NT2/D1 (cell line): ENCODE results near the gene AGMAT.
"Not testable (repeated sequence)": the region's sequence is repeated elsewhere in the genome, so short reads cannot be mapped to it uniquely, and the experiment has no call there.

ENCODE experiments used
- DNase-seq: peaks from one replicate; pipeline ENCODE4 v3.0.0-alpha.2; 2011; ENCODE audit warnings: low read depth, low spot score
- H3K27me3 ChIP-seq: 2 replicates; pipeline ENCODE4 v1.6.0; 2011; ENCODE audit warnings: mild to moderate bottlenecking; ENCODE audit not compliant: insufficient read length, insufficient read depth
- H3K36me3 ChIP-seq: 2 replicates; pipeline ENCODE4 v1.6.1; 2011; ENCODE audit warnings: mild to moderate bottlenecking, low read length, mixed read lengths; ENCODE audit not compliant: insufficient read depth, insufficient read length
- H3K4me1 ChIP-seq: 2 replicates; pipeline ENCODE4 v1.5.1; 2011; ENCODE audit not compliant: insufficient read depth, insufficient read length
- H3K4me3 ChIP-seq: 2 replicates; pipeline ENCODE4 v1.5.1; 2011; ENCODE audit warnings: low read depth; ENCODE audit not compliant: insufficient read length
- H3K9ac ChIP-seq: 2 replicates; pipeline ENCODE4 v1.6.0; 2011; ENCODE audit warnings: low read depth; ENCODE audit not compliant: insufficient read length
- H3K9me3 ChIP-seq: 2 replicates; pipeline ENCODE4 v1.5.1; 2011; ENCODE audit warnings: mild to moderate bottlenecking, low read length; ENCODE audit not compliant: insufficient read depth
- SUZ12 ChIP-seq: IDR thresholded peaks from 2 replicates; pipeline ENCODE4 v1.6.1; 2011; ENCODE audit not compliant: insufficient read length, insufficient read depth; ENCODE audit errors: extremely low read depth
- YY1 ChIP-seq: IDR thresholded peaks from 2 replicates; pipeline ENCODE4 v1.6.1; 2011; ENCODE audit not compliant: insufficient read length, insufficient read depth
- ZNF274 ChIP-seq: IDR thresholded peaks from 2 replicates; pipeline ENCODE4 v1.6.1; 2011; ENCODE audit warnings: mild to moderate bottlenecking, low read depth, low read length

Gene AGMAT

GRCh38 chr1:15618077-15618654 is 33.3 kb upstream of the AGMAT start:
- TF ChIP-seq YY1, result no peak
- TF ChIP-seq ZNF274, result no peak
- TF ChIP-seq SUZ12, result no peak
- Histone ChIP-seq H3K4me1 (no peaks in the 10 kb centered on the region), H3K27me3 (no peaks in the 10 kb centered on the region), H3K36me3 (no peaks in the 10 kb centered on the region), H3K4me3 (peak overlapping the region; percentile 98), H3K9ac (peak overlapping the region; percentile 99), H3K9me3 (no peaks in the 10 kb centered on the region)
- DNase-seq, result no peak

GRCh38 chr1:15617173-15618076 is 32.6 kb upstream of the AGMAT start, which contains the start of gene DDI2:
DDI2 (plus strand) TSS chr1:15617458; CDS start chr1:15617671, 213 bp downstream.
- H3K36me3 ChIP-seq, result no peaks in the 10 kb centered on the region

GRCh38 chr1:15616373-15617172 is 31.7 kb upstream of the AGMAT start:
- TF ChIP-seq ZNF274, result no peak
- no peak for TF ChIP-seq YY1
- TF ChIP-seq SUZ12, result no peak
- DNase-seq, result no peak
- Histone ChIP-seq H3K4me1 (no peaks in the 10 kb centered on the region), H3K36me3 (no peaks in the 10 kb centered on the region), H3K9ac (peak overlapping the region; percentile 64), H3K27me3 (no peaks in the 10 kb centered on the region), H3K4me3 (peak overlapping the region; percentile 30), H3K9me3 (no peaks in the 10 kb centered on the region)

More at GRCh38 chr1:15617173-15618076, 32.6 kb upstream of the AGMAT start, which contains the start of gene DDI2:
- TF ChIP-seq YY1, result no peak
- no peak for TF ChIP-seq SUZ12
- TF ChIP-seq ZNF274, result no peak
- no peaks in the 10 kb centered on the region for H3K9me3 ChIP-seq
- peak within 1 kb of the TSS; percentile 99 for H3K9ac ChIP-seq
- peak within 1 kb of the TSS; percentile 98 for H3K4me3 ChIP-seq
- H3K4me1 ChIP-seq, result no peaks in the 10 kb centered on the region
- DNase-seq, result peak; percentile 86
- no peaks in the 10 kb centered on the region for H3K27me3 ChIP-seq

GRCh38 chr1:15610167-15610566 is 25.3 kb upstream of the AGMAT start:
- no peaks in the 10 kb centered on the region for H3K9me3 ChIP-seq
- no peaks in the 10 kb centered on the region for H3K36me3 ChIP-seq
- DNase-seq, result no peak
- no peaks in the 10 kb centered on the region for H3K27me3 ChIP-seq
- H3K4me3 ChIP-seq, result no peak overlapping the region
- no peak for TF ChIP-seq ZNF274
- TF ChIP-seq SUZ12, result no peak
- TF ChIP-seq YY1, result no peak
- H3K9ac ChIP-seq, result no peak overlapping the region
- no peaks in the 10 kb centered on the region for H3K4me1 ChIP-seq

GRCh38 chr1:15609631-15610030 is 24.8 kb upstream of the AGMAT start:
- Histone ChIP-seq H3K4me1 (no peaks in the 10 kb centered on the region), H3K9ac (no peak overlapping the region), H3K27me3 (no peaks in the 10 kb centered on the region), H3K36me3 (no peaks in the 10 kb centered on the region), H3K9me3 (no peaks in the 10 kb centered on the region), H3K4me3 (no peak overlapping the region)
- no peak for DNase-seq
- no peak for TF ChIP-seq YY1
- TF ChIP-seq ZNF274, result no peak
- TF ChIP-seq SUZ12, result no peak

GRCh38 chr1:15605398-15606383 is 20.8 kb upstream of the AGMAT start:
- no peak overlapping the region for H3K9ac ChIP-seq
- no peak for DNase-seq
- no peaks in the 10 kb centered on the region for H3K4me1 ChIP-seq
- no peak overlapping the region for H3K4me3 ChIP-seq
- no peaks in the 10 kb centered on the region for H3K36me3 ChIP-seq
- H3K9me3 ChIP-seq, result 0 out of 2 replicates have a peak, but pooled peaks cover 5% of the 10 kb centered on the region
- no peak for TF ChIP-seq YY1
- TF ChIP-seq ZNF274, result no peak
- no peak for TF ChIP-seq SUZ12
- H3K27me3 ChIP-seq, result no peaks in the 10 kb centered on the region

GRCh38 chr1:15604400-15604799 is 19.5 kb upstream of the AGMAT start:
- DNase-seq, H3K27me3 ChIP-seq: not testable (repeated sequence)

GRCh38 chr1:15603966-15604282 is 19.1 kb upstream of the AGMAT start:
- H3K9ac ChIP-seq, result peak overlapping the region; percentile 64

More at GRCh38 chr1:15604400-15604799, 19.5 kb upstream of the AGMAT start:
- H3K9me3 ChIP-seq, H3K4me3 ChIP-seq, H3K9ac ChIP-seq, H3K36me3 ChIP-seq, H3K4me1 ChIP-seq: not testable (repeated sequence)

More at GRCh38 chr1:15603966-15604282, 19.1 kb upstream of the AGMAT start:
- H3K4me1 ChIP-seq, H3K9me3 ChIP-seq, H3K36me3 ChIP-seq, DNase-seq, H3K27me3 ChIP-seq: not testable (repeated sequence)
- peak overlapping the region; percentile 86 for H3K4me3 ChIP-seq
